GM12801 (cell line): ENCODE results near the gene ABCA2.

Experiments
- TF ChIP-seq, protein P1 (sequence below): IDR thresholded peaks from one replicate; pipeline ENCODE4 v1.5.1; 2011; ENCODE audit warnings: control low read depth; ENCODE audit not compliant: insufficient read length; ENCODE audit errors: extremely low read depth

The ABCA2 gene

DNA sequence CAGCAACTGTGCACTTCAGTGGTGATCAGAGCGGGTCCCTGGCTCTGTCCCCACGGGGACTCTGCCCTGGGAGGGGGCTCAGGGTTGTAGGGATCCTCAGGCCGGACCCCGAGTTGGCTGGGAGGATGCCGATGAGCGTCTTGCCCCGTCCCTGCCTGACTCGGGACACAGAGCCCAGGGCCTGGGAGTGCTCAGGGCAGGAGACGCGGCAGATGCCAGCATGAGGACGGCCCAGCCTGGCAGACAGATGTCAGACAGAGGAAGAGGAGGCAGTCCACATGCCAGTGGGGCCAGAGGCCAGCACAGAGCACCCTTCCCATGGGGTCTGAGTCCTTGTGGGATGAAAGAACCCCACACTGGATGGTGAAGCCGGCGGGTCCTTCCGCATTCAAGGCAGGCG, 64.7 kb downstream of the ABCA2 start:
- TF ChIP-seq, protein P1, sequence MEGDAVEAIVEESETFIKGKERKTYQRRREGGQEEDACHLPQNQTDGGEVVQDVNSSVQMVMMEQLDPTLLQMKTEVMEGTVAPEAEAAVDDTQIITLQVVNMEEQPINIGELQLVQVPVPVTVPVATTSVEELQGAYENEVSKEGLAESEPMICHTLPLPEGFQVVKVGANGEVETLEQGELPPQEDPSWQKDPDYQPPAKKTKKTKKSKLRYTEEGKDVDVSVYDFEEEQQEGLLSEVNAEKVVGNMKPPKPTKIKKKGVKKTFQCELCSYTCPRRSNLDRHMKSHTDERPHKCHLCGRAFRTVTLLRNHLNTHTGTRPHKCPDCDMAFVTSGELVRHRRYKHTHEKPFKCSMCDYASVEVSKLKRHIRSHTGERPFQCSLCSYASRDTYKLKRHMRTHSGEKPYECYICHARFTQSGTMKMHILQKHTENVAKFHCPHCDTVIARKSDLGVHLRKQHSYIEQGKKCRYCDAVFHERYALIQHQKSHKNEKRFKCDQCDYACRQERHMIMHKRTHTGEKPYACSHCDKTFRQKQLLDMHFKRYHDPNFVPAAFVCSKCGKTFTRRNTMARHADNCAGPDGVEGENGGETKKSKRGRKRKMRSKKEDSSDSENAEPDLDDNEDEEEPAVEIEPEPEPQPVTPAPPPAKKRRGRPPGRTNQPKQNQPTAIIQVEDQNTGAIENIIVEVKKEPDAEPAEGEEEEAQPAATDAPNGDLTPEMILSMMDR, result no peak

DNA sequence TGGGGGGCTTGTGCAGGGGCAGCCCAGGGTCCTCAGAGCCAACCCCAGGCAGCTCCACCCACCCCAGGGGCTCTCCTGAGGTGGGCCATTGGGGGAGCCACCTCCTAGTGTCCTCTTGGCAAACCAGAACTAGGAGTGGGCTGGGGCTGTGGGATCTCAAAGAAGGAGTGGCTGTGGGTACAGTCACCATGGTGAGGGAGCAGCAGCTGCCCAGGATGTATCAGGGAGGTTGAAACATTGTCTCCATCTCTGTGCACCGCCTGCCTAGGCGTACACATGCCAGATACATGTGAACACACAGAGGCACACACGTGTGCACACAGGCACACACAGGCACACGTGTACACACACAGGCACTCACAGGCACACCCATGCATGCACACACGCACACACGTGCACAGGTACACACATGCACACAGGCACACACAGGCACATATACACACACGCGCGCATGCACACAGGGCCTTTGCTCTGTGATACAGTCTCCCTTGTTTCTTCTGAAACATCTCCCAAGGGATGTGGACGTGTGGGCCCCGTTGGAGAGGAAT, 65.3 kb downstream of the ABCA2 start:
- TF ChIP-seq, protein P1, result no peak

DNA sequence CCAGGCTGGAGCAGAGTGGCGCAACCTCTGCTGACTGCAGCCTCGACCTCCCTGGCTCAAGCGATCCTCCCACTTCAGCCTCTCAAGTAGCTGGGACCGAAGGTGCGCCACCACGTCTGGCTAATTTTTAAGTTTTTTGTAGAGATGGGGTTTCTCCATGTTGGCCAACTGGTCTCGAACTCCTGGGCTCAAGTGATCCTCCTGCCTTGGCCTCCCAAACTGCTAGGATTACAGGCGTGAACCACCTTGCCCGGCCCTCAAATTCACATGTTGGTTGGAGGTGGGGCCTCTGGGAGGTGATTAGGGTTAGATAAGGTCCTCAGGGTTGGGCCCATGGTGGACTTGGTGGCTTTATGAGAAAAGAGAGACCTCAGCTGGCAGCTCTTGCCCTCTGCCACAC, 65.9 kb downstream of the ABCA2 start:
- TF ChIP-seq, protein P1, result no peak

DNA sequence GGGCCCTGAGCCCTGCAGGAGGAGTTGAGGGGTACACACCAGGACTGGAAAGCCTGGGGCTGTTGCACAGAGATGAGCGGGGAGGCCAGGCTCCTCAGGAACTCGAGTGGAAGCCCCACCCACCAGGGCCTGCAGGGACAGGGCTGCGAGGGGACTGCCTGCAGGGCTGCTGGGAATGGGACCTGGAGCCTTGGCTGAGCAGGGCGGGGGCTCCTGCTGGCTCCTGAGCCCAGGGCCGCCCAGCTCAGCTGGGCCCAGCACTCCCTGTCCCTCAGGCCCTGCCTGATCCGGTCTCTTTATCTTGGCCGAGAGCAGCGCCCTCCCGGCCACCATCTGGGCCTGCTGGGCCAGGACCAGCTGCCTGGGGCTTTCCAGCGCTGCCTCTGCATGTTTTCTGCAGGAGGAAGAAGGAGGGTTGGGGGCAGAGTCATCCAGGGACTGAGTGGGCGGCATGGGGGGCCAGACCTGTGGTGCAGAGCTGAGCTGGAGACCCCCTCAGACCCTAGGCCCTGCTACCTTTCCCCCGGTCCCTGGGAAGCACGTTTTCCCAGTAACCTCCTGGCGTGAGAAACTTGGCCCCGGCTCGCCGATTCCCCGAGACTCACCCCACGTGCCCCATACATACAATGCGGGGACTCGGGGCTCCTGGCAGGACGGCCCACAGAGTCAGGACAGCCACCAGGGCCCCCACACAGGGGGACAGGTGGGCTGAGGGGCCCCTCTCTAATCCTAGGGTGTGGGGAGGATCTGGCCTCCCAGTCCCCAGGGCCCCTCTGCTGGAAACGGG, 66.6 kb downstream of the ABCA2 start:
- TF ChIP-seq, protein P1, result no peak

DNA sequence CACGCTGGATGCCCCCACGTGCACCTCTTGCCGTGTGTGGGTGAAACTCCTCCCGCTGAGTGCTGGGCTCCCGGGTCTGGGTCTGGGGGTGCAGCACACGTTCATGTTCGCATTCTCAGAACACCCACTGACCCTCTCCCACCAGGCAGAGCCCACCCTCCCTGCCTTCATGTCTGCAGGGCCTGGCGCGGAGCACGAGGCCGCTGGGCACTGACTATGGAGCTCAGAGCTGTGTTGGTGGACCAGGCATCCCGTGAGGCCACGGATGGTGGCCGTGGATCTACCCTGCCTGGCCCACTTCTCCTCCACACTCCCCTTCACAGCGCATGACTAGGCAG, 67.1 kb downstream of the ABCA2 start:
- TF ChIP-seq, protein P1, result no peak

DNA sequence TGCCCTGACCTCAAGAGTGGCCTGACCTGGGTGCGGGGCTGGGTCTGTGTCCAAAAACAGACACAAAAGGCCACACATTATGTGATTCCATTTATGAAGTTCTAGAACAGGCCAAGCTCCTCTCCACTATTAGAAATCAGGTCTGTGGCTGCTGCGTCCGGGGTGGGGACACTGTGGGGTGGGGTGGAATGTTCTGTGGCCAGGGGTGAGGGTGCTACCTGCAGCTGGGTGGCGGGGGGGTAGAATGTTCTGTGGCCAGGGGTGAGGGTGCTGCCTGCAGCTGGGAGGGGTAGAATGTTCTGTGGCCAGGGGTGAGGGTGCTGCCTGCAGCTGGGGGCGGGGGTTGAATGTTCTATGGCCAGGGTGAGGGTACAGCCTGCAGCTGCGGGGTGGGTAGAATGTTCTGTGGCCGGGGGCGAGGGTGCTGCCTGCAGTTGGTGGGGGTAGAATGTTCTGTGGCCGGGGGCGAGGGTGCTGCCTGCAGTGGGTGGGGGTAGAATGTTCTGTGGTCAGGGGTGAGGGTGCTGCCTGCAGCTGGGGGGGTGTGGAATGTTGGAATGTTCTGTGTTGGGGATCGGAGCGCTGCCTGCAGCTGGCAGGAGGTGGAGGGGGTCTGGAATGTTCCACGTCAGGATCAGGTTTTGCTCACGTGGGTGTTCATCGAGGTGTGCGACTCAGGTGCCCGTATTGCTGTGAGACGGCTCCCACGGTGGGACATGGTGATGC, 67.7 kb downstream of the ABCA2 start:
- TF ChIP-seq, protein P1, result no peak

DNA sequence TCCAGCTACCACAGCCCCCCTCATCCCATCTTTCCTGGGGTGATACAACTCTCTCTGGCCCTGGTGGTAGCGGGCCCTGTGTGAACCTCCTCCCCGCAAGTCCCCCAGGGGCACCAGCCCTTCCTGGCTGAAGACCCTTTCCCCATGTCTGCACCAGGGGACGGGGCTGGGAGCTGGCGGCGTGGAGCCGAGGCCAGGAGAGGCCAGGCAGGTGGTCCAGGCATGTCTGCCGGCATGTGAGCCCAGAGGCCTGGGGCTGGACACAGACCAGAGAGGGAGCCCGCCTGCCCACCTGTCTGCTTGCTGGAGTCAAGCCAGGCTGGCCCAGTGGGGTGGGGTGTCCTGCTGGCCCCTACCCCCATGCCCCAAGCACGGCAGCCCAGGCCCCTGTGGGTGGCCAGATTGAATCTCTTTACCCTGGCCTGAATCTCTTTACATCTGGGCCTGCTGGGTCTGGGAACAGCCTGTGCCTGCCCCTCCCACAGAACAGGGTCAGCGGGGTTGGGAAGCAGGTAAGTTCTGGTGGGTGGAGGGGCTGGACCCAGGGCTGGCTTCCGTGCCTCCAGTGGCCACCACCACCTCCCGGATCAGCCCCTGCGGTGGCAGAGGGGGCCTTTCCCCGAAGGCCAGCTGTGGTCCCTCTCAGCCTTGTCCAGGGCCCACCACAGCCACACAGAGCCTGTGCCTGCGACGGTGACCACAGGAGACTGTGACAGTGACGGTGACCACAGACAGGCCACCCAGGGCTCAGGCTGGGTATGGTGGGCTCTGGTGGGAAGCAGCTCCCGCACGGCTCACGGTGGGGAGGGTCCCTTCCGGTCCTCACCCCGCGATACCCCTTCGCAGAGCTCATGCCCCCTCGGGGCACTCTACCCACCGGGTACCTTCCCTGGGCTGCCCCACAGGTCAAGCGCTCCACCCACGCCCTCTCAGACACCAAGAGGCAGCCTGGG, 68.9 kb downstream of the ABCA2 start:
- TF ChIP-seq, protein P1, result no peak
